SK-N-SH treated with all-trans-retinoic acid at 6 μM for 48 hours (cell line): Measurements from ENCODE around the gene ORM2.

Experiments used
- ATAC-seq: fragments of 200-7000 bp; cut with Tn5 transposase; 3 replicates; pipeline ENCODE4 v1.9.1; 2020; ENCODE audit warnings: mild to moderate bottlenecking, moderate library complexity
- ARNTL ChIP-seq: fragments of 450-650 bp; formaldehyde crosslinking; IDR thresholded peaks from 2 replicates; pipeline ENCODE4 v1.5.0; 2020; ENCODE audit warnings: low read depth, mild to moderate bottlenecking, moderate library complexity, borderline replicate concordance
- BACH2 ChIP-seq: fragments of 250-450 bp; sonication (Bioruptor Pico); IDR thresholded peaks from 2 replicates; pipeline ENCODE4 v1.9.0; 2021; ENCODE audit warnings: mild to moderate bottlenecking, borderline replicate concordance
- CSDC2 ChIP-seq: fragments of 250-450 bp; sonication (Bioruptor Pico); IDR thresholded peaks from 2 replicates; pipeline ENCODE4 v1.5.0; 2020; ENCODE audit warnings: mild to moderate bottlenecking, moderate library complexity
- ESRRG ChIP-seq: fragments of 250-450 bp; sonication (Bioruptor Pico); IDR thresholded peaks from 2 replicates; pipeline ENCODE4 v1.6.1; 2021; ENCODE audit warnings: mild to moderate bottlenecking
- ISL1 ChIP-seq: fragments of 250-450 bp; sonication (Bioruptor Pico); IDR thresholded peaks from 2 replicates; pipeline ENCODE4 v2.1.2; 2022; ENCODE audit warnings: mild to moderate bottlenecking, moderate library complexity
- OSR1 ChIP-seq: fragments of 250-450 bp; sonication (Bioruptor Pico); IDR thresholded peaks from 2 replicates; pipeline ENCODE4 v1.8.0; 2022; ENCODE audit warnings: moderate library complexity, mild to moderate bottlenecking, inconsistent platforms
- PATZ1 ChIP-seq: fragments of 250-450 bp; sonication (Bioruptor Pico); IDR thresholded peaks from 2 replicates; pipeline ENCODE4 v1.8.0; 2020; ENCODE audit warnings: mild to moderate bottlenecking, moderate library complexity, borderline replicate concordance
- POU6F1 ChIP-seq: fragments of 250-450 bp; sonication (Bioruptor Pico); IDR thresholded peaks from 2 replicates; pipeline ENCODE4 v1.8.0; 2021; ENCODE audit warnings: low read depth, mild to moderate bottlenecking, moderate library complexity, borderline replicate concordance
- PPARA ChIP-seq: fragments of 250-450 bp; sonication (Bioruptor Pico); IDR thresholded peaks from 2 replicates; pipeline ENCODE4 v1.5.0; 2020; ENCODE audit warnings: mild to moderate bottlenecking, borderline replicate concordance
- RARB ChIP-seq: fragments of 250-450 bp; sonication (Bioruptor Pico); IDR thresholded peaks from 2 replicates; pipeline ENCODE4 v1.8.0; 2021; ENCODE audit warnings: mild to moderate bottlenecking, moderate library complexity
- SNAI2 ChIP-seq: fragments of 250-450 bp; sonication (Bioruptor Pico); IDR thresholded peaks from 2 replicates; pipeline ENCODE4 v1.5.0; 2020; ENCODE audit warnings: mild to moderate bottlenecking, moderate library complexity
- TOX ChIP-seq: fragments of 250-450 bp; sonication (Bioruptor Pico); IDR thresholded peaks from 2 replicates; pipeline ENCODE4 v1.8.0; 2021; ENCODE audit warnings: mild to moderate bottlenecking, moderate library complexity, borderline replicate concordance
- ZC3H10 ChIP-seq: fragments of 250-450 bp; sonication (Bioruptor Pico); IDR thresholded peaks from 2 replicates; pipeline ENCODE4 v1.5.1; 2021; ENCODE audit warnings: mild to moderate bottlenecking, moderate library complexity
- ZFP3 ChIP-seq: fragments of 250-450 bp; sonication (Bioruptor Pico); IDR thresholded peaks from 2 replicates; pipeline ENCODE4 v1.5.0; 2020; ENCODE audit warnings: mild to moderate bottlenecking, moderate library complexity
- ZFP30 ChIP-seq: fragments of 450-650 bp; formaldehyde crosslinking; IDR thresholded peaks from 2 replicates; pipeline ENCODE4 v1.5.0; 2022; ENCODE audit warnings: mild to moderate bottlenecking, moderate library complexity
- ZNF70 ChIP-seq: fragments of 450-650 bp; formaldehyde crosslinking; IDR thresholded peaks from 2 replicates; pipeline ENCODE4 v1.5.0; 2020; ENCODE audit warnings: mild to moderate bottlenecking, moderate library complexity
- ZNF8 ChIP-seq: fragments of 450-650 bp; formaldehyde crosslinking; IDR thresholded peaks from 2 replicates; pipeline ENCODE4 v1.5.0; 2020; ENCODE audit warnings: mild to moderate bottlenecking, moderate library complexity
- TF ChIP-seq, protein P1 (sequence below): fragments of 250-450 bp; sonication (Bioruptor Pico); IDR thresholded peaks from 2 replicates; pipeline ENCODE4 v1.5.1; 2021; ENCODE audit warnings: mild to moderate bottlenecking, moderate library complexity
- TF ChIP-seq, protein P2 (sequence below): fragments of 250-450 bp; sonication (Bioruptor Pico); IDR thresholded peaks from 2 replicates; pipeline ENCODE4 v1.5.1; 2020; ENCODE audit warnings: low read depth, mild to moderate bottlenecking, moderate library complexity

The ORM2 gene

GRCh38 chr9:114282926-114283325 lies 46.7 kb upstream of the ORM2 start:
- ATAC-seq = peak; percentile 51
- no peak for TF ChIP-seq SNAI2 (CRISPR knock-in tag)
- TF ChIP-seq PATZ1 = no peak
- TF ChIP-seq, protein P1, sequence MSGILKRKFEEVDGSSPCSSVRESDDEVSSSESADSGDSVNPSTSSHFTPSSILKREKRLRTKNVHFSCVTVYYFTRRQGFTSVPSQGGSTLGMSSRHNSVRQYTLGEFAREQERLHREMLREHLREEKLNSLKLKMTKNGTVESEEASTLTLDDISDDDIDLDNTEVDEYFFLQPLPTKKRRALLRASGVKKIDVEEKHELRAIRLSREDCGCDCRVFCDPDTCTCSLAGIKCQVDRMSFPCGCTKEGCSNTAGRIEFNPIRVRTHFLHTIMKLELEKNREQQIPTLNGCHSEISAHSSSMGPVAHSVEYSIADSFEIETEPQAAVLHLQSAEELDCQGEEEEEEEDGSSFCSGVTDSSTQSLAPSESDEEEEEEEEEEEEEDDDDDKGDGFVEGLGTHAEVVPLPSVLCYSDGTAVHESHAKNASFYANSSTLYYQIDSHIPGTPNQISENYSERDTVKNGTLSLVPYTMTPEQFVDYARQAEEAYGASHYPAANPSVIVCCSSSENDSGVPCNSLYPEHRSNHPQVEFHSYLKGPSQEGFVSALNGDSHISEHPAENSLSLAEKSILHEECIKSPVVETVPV (CRISPR knock-in tag) = no peak
- no peak for TF ChIP-seq ZNF8 (CRISPR knock-in tag)
- TF ChIP-seq PPARA (CRISPR knock-in tag) = no peak

DNA sequence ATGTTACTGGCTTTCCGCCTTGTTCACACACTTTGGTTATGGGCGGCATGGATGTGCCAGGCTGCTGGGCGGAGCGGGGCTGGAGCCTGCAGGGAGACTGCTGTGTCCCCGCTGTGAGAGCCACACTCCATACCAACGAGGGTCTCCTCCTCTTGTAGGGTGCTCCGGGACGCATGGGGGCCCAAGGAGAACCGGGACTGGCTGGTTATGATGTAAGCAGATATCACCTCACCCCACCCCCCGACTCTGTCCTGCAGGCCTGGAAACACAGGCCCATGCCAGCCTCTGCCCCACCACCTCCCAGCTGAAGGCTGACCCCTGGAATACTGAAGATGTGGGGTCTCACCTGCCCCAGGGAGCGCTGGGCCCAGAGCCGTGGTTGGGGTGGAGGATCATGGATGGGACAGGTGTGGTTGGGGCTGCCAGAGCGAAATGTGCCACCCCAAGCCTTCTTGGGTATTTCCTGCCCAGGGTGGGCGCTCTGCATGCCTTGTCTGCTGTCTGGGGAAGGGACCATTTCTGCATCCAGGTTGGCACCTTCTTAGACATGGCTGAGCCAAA lies 46.0 kb upstream of the ORM2 start:
- TF ChIP-seq ZFP30 (CRISPR knock-in tag) (no peak), ARNTL (CRISPR knock-in tag) (no peak), RARB (no peak), POU6F1 (CRISPR knock-in tag) (no peak), PPARA (CRISPR knock-in tag) (no peak), SNAI2 (CRISPR knock-in tag) (no peak)
- ATAC-seq = no peak

DNA sequence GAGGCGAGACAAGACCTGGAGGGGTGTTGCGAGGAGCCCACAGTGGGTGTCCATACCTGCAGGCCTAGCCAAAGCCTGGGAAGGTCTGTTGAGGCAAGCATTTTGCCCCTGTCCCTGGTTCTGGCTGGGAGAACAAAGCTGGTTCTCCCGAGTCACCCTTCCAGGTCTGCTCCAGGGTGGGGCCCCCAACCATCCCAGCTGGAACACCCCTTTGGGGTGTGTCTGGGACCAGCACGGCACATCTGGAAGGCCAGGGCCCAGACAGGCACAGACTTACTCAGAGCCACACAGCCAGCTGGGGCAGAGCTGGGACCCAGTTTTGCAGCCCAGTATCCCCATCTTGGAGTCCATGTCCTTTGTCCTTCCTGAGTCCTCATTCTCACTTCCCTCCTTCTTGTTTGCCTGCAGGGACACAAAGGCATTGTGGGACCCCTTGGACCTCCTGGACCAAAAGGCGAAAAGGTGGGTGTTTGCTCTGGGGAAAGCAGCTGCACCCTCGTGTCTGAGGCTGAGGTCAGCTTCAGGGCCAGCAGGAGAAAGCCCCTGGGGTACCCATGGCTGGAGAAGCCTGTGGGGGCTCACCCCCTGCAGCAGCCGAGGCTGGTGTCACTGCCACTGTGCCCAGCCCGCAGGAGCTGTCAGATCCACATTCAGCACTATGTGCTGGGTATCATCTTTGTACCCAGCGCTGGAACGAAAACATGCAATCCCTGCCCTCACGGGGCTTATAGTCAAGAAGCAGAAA lies 45.2 kb upstream of the ORM2 start:
- no peak for ATAC-seq
- TF ChIP-seq ZNF8 (CRISPR knock-in tag) (no peak), PPARA (CRISPR knock-in tag) (no peak), ZNF70 (no peak), PATZ1 (no peak), ZC3H10 (no peak), ISL1 (CRISPR knock-in tag) (no peak), POU6F1 (CRISPR knock-in tag) (no peak), SNAI2 (CRISPR knock-in tag) (no peak), OSR1 (CRISPR knock-in tag) (no peak), BACH2 (CRISPR knock-in tag) (no peak)

DNA sequence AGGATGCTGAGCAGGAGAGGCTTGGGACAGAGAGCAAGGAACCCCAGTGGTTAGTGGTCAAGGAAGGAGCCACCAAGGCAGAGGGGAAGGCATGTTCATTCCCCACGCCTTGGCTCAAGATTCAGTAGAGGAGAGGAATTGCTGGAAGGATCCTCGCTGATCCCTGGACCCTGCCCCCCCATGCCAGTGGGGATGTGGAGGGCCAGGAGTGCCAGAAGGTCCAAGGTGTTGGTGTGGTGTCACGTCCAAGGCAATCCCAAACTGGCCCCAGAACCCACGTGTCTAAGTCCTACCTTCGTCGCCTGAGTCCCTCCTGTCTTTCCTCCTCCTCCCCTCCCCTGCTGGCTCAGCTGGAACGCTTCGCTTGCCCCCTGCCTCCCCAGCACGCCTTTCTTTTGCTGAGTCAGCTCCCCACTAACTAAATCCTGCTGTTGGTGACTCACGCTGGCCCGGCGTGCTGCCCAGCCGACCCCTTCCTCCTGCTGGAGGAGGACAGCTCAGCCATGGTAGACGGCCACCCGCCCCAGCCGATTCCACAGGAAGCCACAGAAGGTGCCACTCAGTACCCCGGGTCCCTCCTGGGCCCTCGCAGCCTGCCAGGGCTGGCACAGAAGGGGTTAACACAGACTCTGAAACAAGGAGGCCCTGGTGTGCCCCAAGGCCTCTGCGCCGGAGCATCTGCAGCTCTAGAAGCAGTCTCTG lies 44.4 kb upstream of the ORM2 start:
- TF ChIP-seq TOX (CRISPR knock-in tag) (no peak), ARNTL (CRISPR knock-in tag) (no peak), ZC3H10 (no peak), RARB (no peak), ZNF8 (CRISPR knock-in tag) (no peak), BACH2 (CRISPR knock-in tag) (peak; percentile 53; the same call in 1 of the 2 replicates), ZFP30 (CRISPR knock-in tag) (no peak), CSDC2 (CRISPR knock-in tag) (no peak), SNAI2 (CRISPR knock-in tag) (no peak), PPARA (CRISPR knock-in tag) (no peak), ESRRG (CRISPR knock-in tag) (no peak), ZNF70 (no peak), ZFP3 (CRISPR knock-in tag) (no peak), PATZ1 (peak; percentile 92; the same call in 1 of the 2 replicates)
- TF ChIP-seq, protein P2, sequence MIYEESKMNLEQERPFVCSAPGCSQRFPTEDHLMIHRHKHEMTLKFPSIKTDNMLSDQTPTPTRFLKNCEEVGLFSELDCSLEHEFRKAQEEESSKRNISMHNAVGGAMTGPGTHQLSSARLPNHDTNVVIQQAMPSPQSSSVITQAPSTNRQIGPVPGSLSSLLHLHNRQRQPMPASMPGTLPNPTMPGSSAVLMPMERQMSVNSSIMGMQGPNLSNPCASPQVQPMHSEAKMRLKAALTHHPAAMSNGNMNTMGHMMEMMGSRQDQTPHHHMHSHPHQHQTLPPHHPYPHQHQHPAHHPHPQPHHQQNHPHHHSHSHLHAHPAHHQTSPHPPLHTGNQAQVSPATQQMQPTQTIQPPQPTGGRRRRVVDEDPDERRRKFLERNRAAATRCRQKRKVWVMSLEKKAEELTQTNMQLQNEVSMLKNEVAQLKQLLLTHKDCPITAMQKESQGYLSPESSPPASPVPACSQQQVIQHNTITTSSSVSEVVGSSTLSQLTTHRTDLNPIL (CRISPR knock-in tag) = no peak
- ATAC-seq = peak; percentile 76
